GM12891 (cell line): ENCODE results near the gene CIZ1.
A peak's percentile ranks its signal among the peaks of the same experiment; 100 is the strongest.
"Not testable (repeated sequence)": the region's sequence is repeated elsewhere in the genome, so short reads cannot be mapped to it uniquely, and the experiment has no call there.

Source experiments
- DNase-seq: peaks from one replicate; pipeline ENCODE4 v3.0.0; 2011; ENCODE audit warnings: low spot score; ENCODE audit not compliant: insufficient read length
- FAIRE-seq: peaks from 2 replicates; lab custom pipeline; 2011; peaks lifted over from hg19 to GRCh38; lab: Jason Lieb, UNC
- PAX5 ChIP-seq: IDR thresholded peaks from 2 replicates; pipeline ENCODE4 v1.6.1; 2011; ENCODE audit warnings: low read length, moderate library complexity, mild to moderate bottlenecking; ENCODE audit not compliant: insufficient read depth, severe bottlenecking
- POLR2A ChIP-seq: IDR thresholded peaks from 2 replicates; pipeline ENCODE4 v1.6.1; 2011; ENCODE audit warnings: low read depth, low read length, control low read depth
- POLR2AphosphoS5 ChIP-seq: IDR thresholded peaks from 2 replicates; pipeline ENCODE4 v1.6.1; 2011; ENCODE audit warnings: low read depth, low read length, control low read depth
- POU2F2 ChIP-seq: IDR thresholded peaks from 2 replicates; pipeline ENCODE4 v1.6.1; 2011; ENCODE audit warnings: low read depth, mild to moderate bottlenecking, control low read depth, low read length, moderate library complexity
- SPI1 ChIP-seq: IDR thresholded peaks from 2 replicates; pipeline ENCODE4 v1.6.1; 2011; ENCODE audit warnings: low read depth, low read length, control low read depth
- TAF1 ChIP-seq: IDR thresholded peaks from 2 replicates; pipeline ENCODE4 v1.6.1; 2011; ENCODE audit warnings: low read depth, low read length, control low read depth

Gene CIZ1

DNA sequence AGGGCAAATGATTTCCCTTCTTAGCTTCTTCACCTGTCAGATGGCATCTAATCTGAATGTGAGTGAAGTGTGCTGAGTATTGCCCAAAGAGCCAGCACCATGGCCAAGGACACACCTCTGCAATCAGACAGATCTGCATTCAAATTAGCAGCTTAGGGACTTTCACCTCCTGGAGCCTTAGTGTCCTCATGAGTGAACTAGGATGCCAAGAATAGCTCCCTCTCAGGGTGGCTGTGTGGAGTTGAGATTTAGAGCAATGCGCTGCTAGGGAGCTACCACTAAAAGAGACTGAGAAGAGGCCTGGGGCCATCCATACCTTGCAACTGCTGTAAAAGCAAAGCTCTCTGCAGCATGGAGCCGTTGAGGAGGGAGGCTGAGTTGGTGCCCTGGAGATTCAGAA lies 1.4 kb downstream of the CIZ1 start:
- TF ChIP-seq POLR2AphosphoS5 (no peak), PAX5 (no peak), SPI1 (no peak), POU2F2 (peak; percentile 54; the same call in 1 of the 2 replicates)
- DNase-seq (no peak), FAIRE-seq (no peak)

DNA sequence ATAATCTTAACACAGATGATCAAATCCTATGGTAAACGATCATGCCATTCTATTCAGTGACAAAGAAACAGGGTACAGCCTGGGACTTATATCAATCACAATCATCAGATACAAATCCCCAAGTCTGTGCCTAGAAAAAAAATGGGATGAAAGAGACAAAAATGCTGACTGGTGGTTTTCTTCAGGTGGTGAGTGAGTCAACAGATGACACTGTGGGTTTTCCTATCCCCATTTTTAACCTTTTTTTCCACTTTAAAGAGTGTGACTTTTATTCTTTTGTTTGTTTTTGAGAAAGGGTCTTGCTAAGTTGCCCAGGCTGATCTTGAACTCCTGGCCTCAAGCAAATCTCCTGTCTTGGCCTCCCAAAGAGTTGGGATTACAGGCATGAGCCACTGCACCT lies 3.2 kb downstream of the CIZ1 start:
- FAIRE-seq = no peak
- no peak for TF ChIP-seq POLR2A
- no peak for TF ChIP-seq POLR2AphosphoS5
- no peak for TF ChIP-seq PAX5
- no peak for TF ChIP-seq POU2F2
- no peak for TF ChIP-seq SPI1
- TF ChIP-seq TAF1 = no peak
- DNase-seq = no peak

DNA sequence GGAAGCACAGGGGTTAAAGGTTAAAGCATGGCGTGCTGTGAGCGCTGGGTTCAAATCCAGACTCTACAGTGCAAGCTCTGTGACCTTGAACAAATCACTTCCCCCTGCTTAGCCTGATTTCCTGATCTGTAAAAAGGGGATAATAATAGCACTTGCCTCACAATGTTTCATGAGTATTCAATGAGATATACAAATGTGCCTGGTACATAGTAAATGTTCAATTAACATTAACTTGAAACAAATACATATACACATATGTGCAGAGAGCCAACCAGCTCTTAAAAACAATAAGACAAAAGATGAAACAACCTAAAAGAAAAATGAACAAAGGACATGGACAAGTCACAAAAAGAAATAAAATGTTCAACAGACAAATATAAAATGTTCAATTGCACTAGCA lies 4.0 kb downstream of the CIZ1 start:
- DNase-seq (no peak), FAIRE-seq (no peak)
- TF ChIP-seq POLR2A = no peak
- no peak for TF ChIP-seq PAX5
- TF ChIP-seq TAF1 = no peak
- no peak for TF ChIP-seq SPI1
- no peak for TF ChIP-seq POLR2AphosphoS5
- no peak for TF ChIP-seq POU2F2

DNA sequence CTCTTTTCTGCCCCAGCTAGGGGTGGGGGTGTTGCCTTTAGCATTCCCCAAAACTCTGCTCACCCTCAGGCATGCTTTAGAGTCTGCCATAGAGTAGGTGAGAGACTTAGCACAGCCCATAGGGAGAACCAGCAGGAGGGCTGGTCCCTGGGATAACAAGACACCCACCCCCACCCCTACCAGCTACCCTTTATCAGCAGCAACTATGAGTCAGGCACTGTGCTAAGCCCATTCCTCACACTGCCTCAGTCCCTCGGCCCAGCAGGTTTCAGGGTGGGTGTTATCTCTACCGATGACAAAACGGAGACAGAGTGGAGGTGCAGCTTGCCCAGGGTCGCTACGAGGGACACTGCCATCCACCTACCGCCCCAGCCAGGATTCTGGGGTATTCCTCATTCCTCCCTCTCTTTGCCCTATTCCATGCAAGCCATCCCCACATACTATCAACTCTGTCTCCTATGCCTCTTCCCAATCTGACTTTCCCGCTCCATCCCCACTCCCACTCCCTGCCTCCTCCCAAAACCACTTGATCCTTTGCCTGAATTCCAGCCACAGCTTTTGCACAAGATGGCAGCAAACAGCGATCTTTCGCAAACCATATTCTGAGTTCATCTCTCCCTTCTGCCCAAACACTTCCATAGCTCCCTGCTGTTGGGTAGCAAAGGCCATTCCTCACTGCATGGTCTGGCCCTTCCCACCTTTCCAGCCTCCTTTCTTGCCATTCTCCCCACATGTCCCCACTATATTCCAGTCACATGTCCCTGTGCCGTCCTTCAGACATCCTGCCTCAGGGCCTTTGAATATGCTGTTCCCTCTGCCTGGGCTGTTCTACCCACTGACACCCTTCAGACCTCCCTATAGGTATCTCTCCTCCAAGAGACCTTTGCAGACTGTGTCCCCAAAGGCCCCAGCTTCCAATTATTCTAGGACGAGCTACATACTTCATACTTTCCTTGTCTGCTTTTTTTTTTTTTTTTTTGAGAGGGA lies 5.1 kb downstream of the CIZ1 start:
- FAIRE-seq (no peak), DNase-seq (no peak)
- TF ChIP-seq PAX5 = no peak

DNA sequence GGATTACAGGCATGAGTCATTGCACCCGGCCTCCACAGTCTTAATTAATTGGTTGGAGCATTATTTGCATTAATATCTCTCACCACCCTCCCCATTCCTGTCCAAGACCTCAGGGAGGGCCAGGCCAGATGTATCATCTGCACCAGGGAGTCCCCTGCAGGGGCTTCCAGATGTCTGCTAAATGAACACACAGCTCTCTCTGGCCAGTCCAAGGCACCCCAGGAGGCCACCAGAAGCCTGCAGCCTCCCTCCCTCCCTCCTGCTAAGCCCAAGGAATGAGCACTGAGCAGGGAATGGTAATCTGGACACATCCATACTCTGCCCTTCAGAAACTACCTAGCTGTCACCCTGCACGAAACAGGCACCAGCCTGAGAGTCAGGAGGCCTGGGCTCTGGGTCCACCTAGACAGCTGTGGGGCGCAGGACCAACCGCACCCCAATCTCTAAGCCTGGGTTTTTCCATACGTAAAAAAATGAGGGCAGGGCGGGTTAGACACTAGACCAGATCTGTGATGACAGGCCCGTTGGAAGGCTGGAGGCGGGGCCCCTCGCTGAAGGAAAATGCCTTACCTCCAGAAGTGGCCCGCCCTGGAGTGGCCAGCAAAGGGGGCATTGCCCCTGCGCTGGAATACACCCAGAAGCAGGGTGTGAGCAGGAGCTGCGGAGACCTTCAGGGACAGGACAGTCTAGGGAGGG lies 8.3 kb downstream of the CIZ1 start:
- TF ChIP-seq SPI1 (no peak), PAX5 (no peak), POLR2A (no peak)
- FAIRE-seq (no peak), DNase-seq (no peak)

DNA sequence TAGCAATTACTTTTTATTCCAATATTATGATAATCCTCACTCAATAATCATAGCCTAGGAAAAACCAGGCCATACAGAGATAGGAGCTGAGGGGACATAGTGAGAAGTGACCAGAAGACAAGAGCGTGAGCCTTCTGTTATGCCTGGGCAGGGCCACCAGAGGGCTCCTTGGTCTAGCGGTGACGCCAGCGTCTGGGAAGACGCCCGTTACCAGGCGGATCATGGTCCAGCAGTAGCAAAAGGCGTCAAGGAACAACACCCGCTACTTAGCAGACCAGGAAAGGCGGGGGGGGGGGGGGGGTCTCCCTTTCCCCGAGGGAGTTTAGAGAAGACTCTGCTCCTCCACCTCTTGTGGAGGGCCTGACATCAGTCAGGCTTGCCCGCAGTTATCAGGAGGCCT lies 9.9 kb downstream of the CIZ1 start:
- FAIRE-seq, DNase-seq: not testable (repeated sequence)

DNA sequence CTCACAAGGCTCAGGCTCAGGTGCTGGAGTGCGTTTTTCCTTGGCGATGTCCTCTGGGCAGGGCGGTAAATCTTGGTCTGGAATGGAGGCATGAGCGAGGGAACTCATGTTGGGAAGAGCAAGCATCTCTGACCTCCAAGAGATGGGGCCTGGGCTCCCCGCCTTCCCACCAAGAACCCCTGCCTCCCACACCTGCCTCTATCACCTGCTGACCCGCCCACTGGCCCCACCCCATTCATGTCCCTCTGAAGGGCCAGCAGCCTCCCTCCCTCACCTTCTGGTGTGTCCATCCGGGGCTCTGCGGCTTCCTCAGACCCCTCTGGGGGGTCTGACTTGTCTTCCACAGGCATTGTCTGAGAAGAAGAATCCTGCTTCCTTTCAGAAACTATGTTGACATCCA lies 10.9 kb downstream of the CIZ1 start:
- DNase-seq = no peak
- no peak for TF ChIP-seq TAF1
- no peak for TF ChIP-seq POLR2A
- TF ChIP-seq PAX5 = no peak
- TF ChIP-seq POLR2AphosphoS5 = no peak
- no peak for FAIRE-seq

DNA sequence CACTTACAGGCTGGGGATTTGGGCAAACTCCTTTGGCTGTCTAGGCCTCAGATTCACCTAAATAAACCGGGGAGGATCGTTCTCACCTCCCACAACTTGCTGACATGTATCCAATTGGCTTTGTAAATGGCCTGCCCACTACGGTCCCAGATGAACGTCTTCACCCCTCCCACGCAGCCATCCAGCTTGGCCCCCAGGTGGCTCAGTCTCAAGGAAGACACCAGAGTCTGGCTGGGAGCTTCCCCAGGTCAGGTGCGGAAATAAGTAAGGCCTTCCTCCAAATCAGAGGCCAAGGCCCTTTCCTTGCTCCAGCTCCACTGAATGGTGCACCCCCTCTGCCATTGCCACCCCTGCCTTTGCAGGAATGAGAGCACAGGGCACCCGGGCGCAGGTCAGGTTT lies 11.4 kb downstream of the CIZ1 start:
- no peak for DNase-seq
- no peak for FAIRE-seq
- no peak for TF ChIP-seq PAX5
- TF ChIP-seq POLR2AphosphoS5 = no peak
- no peak for TF ChIP-seq POLR2A
- TF ChIP-seq SPI1 = no peak
- TF ChIP-seq POU2F2 = no peak
- no peak for TF ChIP-seq TAF1

DNA sequence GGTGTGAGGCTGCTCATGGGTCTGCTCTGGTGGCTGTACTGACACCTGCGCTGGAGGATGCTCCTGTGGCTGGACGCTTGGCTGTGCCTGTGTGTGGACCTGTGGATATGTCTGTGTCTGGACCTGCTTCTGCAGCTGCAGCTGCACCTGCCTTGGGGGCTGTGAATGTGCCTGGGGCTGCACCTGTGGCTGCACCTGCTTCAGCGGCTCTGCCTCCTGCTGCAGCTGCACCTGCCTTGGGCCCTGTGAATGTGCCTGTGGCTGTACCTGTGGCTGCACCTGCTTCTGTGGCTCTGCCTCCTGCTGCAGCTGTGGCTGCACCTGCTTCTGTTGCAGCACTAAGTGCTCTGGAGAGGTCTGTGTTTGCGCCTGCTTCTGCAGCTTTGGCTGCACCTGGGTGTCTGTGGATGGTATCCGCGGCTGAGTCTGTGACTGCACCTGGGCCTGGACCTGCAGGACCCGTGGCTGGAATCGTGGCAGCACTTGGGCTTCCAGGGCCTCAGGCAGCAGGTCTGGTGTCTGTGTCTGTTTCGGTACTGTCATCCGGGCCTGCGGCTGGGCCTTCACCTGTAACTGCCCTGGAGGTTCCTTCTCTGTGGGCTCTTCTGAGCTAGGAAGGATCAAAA lies 12.5 kb downstream of the CIZ1 start:
- TF ChIP-seq PAX5 (no peak), POLR2A (no peak), POLR2AphosphoS5 (no peak), TAF1 (no peak), SPI1 (no peak), POU2F2 (no peak)
- FAIRE-seq = no peak
- DNase-seq = no peak

DNA sequence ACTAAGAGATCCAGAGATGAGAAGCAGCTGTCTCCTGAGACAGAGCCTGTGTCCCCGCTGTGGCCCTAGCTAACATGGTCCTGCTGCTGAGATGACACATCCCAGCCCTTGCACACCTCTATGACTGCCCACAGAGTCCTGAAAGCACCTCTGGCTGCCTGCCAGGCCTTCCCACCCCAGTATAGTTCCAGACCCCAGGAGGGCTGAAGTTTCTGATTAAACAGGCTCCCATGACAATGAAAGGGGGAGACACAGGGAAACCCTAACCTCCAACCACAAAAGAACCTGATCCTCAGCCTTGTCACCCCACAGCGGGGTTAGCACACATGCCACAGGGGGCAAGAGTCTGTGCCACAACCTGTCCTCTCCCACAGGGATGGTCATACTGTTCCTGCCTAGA lies 15.6 kb downstream of the CIZ1 start:
- no peak for DNase-seq
- no peak for FAIRE-seq
- TF ChIP-seq POU2F2 = no peak
